IMR-90 (cell line): ENCODE results near the gene PSMA7. TPM values are rescaled to one million over a fixed set of nuclear protein-coding genes. Genes with fewer than 3 reads are reported as not detected.

Experiments used
- ATAC-seq: fragments of 200-7000 bp; cut with Tn5 transposase; 2 replicates; pipeline ENCODE4 v1.9.1; 2020; ENCODE audit warnings: low read depth, mild to moderate bottlenecking, moderate library complexity
- BruUV-seq: library from RNA; stranded (reverse); fragments of 400-500 nt; replicated peaks from 2 replicates; lab custom pipeline; 2021; lab: Mats Ljungman, UMichigan
- CTCF ChIA-PET: fragments of 300-600 bp; formaldehyde crosslinking; extraction: SDS; loops from one replicate; lab custom pipeline; 2021; ENCODE audit warnings: antibody characterized with exemption; lab: Yijun Ruan, JAX
- POLR2A ChIA-PET: fragments of 300-600 bp; sonication (Branson Sonifier 250); formaldehyde crosslinking; loops from one replicate; lab custom pipeline; 2022; ENCODE audit warnings: antibody characterized with exemption; ENCODE audit not compliant: unreplicated experiment; lab: Charles Lee
- DNase-seq: peaks from one replicate; pipeline ENCODE4 v3.0.0; 2013
- H2AFZ ChIP-seq: replicated peaks from 2 replicates; pipeline ENCODE3; 2013; ENCODE audit warnings: low read length, mild to moderate bottlenecking; ENCODE audit not compliant: poor library complexity
- H2AK5ac ChIP-seq: 2 replicates; pipeline ENCODE4 v1.6.1; 2013; ENCODE audit warnings: low read depth, low read length, inconsistent platforms
- H2AK9ac ChIP-seq: replicated peaks from 2 replicates; pipeline ENCODE3; 2013; ENCODE audit warnings: mild to moderate bottlenecking, low read depth, low read length, moderate library complexity; ENCODE audit not compliant: poor library complexity
- H2BK120ac ChIP-seq: 2 replicates; pipeline ENCODE4 v1.6.1; 2013; ENCODE audit warnings: low read depth, low read length, inconsistent platforms
- H2BK15ac ChIP-seq: 3 replicates; pipeline ENCODE4 v1.6.1; 2013; ENCODE audit warnings: low read depth, low read length, inconsistent platforms
- H2BK20ac ChIP-seq: 2 replicates; pipeline ENCODE4 v1.6.1; 2013; ENCODE audit warnings: low read depth, mild to moderate bottlenecking, inconsistent platforms, low read length, moderate library complexity
- H2BK5ac ChIP-seq: 2 replicates; pipeline ENCODE4 v1.6.1; 2013; ENCODE audit warnings: mild to moderate bottlenecking, low read depth, low read length, inconsistent platforms; ENCODE audit not compliant: poor library complexity, severe bottlenecking
- H3K14ac ChIP-seq: replicated peaks from 2 replicates; pipeline ENCODE4 v1.6.1; 2013; ENCODE audit warnings: low read depth, low read length, inconsistent platforms
- H3K18ac ChIP-seq: 2 replicates; pipeline ENCODE4 v1.6.1; 2013; ENCODE audit warnings: low read depth, low read length, control low read depth
- H3K23ac ChIP-seq: 2 replicates; pipeline ENCODE4 v1.6.1; 2013; ENCODE audit warnings: low read depth, low read length, inconsistent platforms
- H3K27ac ChIP-seq: 2 replicates; pipeline ENCODE4 v1.5.1; 2013; ENCODE audit warnings: mild to moderate bottlenecking, control low read depth, low read length; ENCODE audit not compliant: insufficient read depth
- H3K27me3 ChIP-seq: 2 replicates; pipeline ENCODE4 v1.6.1; 2013; ENCODE audit warnings: low read length; ENCODE audit not compliant: control insufficient read depth, insufficient read depth
- H3K36me3 ChIP-seq: 2 replicates; pipeline ENCODE4 v1.6.1; 2013; ENCODE audit warnings: low read length, mixed read lengths; ENCODE audit not compliant: control insufficient read depth, insufficient read depth
- H3K4ac ChIP-seq: 2 replicates; pipeline ENCODE4 v1.6.1; 2013; ENCODE audit warnings: low read depth, low read length, inconsistent platforms
- H3K4me1 ChIP-seq: 2 replicates; pipeline ENCODE4 v1.6.1; 2013; ENCODE audit warnings: low read length, mixed read lengths; ENCODE audit not compliant: control insufficient read depth, insufficient read depth
- H3K4me2 ChIP-seq: 2 replicates; pipeline ENCODE4 v1.6.1; 2013; ENCODE audit warnings: low read depth, mild to moderate bottlenecking, control low read depth, low read length, moderate library complexity
- H3K4me3 ChIP-seq: 2 replicates; pipeline ENCODE4 v1.5.1; 2013; ENCODE audit warnings: low read depth, mild to moderate bottlenecking, control low read depth, low read length, moderate library complexity; ENCODE audit not compliant: insufficient read depth
- H3K56ac ChIP-seq: 2 replicates; pipeline ENCODE4 v1.6.1; 2013; ENCODE audit warnings: low read length, inconsistent platforms; ENCODE audit not compliant: insufficient read depth; ENCODE audit errors: extremely low read depth
- H3K79me1 ChIP-seq, 2 experiments: 2 replicates each; pipeline ENCODE4 v1.6.1; 2013; ENCODE audit warnings: low read length in 2 of 2, inconsistent platforms in 1 of 2, low read depth in 1 of 2
- H3K9ac ChIP-seq: 2 replicates; pipeline ENCODE4 v1.6.1; 2013; ENCODE audit warnings: low read depth, low read length, control low read depth
- H3K9me1 ChIP-seq: 2 replicates; pipeline ENCODE4 v1.6.1; 2013; ENCODE audit warnings: low read length, inconsistent platforms; ENCODE audit not compliant: insufficient read depth
- H3K9me3 ChIP-seq: 2 replicates; pipeline ENCODE4 v1.6.1; 2013; ENCODE audit warnings: low read length; ENCODE audit not compliant: control insufficient read depth, insufficient read depth
- H4K20me1 ChIP-seq: 2 replicates; pipeline ENCODE4 v1.6.1; 2013; ENCODE audit warnings: low read length, inconsistent platforms; ENCODE audit not compliant: insufficient read depth
- H4K5ac ChIP-seq: 2 replicates; pipeline ENCODE4 v1.6.1; 2013; ENCODE audit warnings: mild to moderate bottlenecking, low read depth, low read length, control low read depth
- H4K8ac ChIP-seq, 2 experiments: 2 replicates each; pipeline ENCODE4 v1.6.1; 2013; ENCODE audit warnings: low read depth in 2 of 2, low read length in 2 of 2, control low read depth in 1 of 2, inconsistent platforms in 1 of 2
- H4K91ac ChIP-seq: 2 replicates; pipeline ENCODE4 v1.6.1; 2013; ENCODE audit warnings: low read depth, low read length, inconsistent platforms; ENCODE audit not compliant: insufficient read depth
- CTCF ChIP-seq: conservative IDR thresholded peaks from 2 replicates; pipeline ENCODE4 v1.5.1; 2012; ENCODE audit warnings: mild to moderate bottlenecking, low read depth, low read length, improper control_type of control experiment
- POLR2A ChIP-seq: IDR thresholded peaks from 2 replicates; pipeline ENCODE4 v1.6.1; 2012; ENCODE audit warnings: mild to moderate bottlenecking, low read depth, low read length
- WGBS, 2 experiments: methylation state at CpG; one replicate each; pipeline versions ENCODE4 v1.1.5 to v1.1.7; 2013; ENCODE audit warnings: missing lambda C conversion rate in 2 of 2; ENCODE audit not compliant: insufficient read length in 1 of 2; ENCODE audit errors: extremely low coverage in 2 of 2; 5-methylcytosine and 5-hydroxymethylcytosine counted together
- dilution Hi-C: fragments of 300-500 bp; cut with HindIII; formaldehyde crosslinking; loops from one replicate; pipeline ENCODE4 v1.14.3; 2018; ENCODE audit warnings: low sequenced_read_pairs; ENCODE audit not compliant: unreplicated experiment
- in situ Hi-C: fragments of 300-500 bp; cut with MboI; formaldehyde crosslinking; loops from 3 replicates; pipeline ENCODE4 v1.14.3; 2019; ENCODE audit warnings: low sequenced_read_pairs, inconsistent platforms, mixed read lengths
- intact Hi-C: fragments of 100-400 bp; cut with micrococcal nuclease; formaldehyde crosslinking; loops from 2 replicates; pipeline ENCODE4 v1.10.0; 2022
- polyA plus RNA-seq, 3 experiments: library from polyadenylated mRNA; depleted of rRNA; stranded (reverse); fragments of >200 nt; gene quantifications; 2 replicates each; pipeline ENCODE4 v1.2.3, GENCODE V29; 2012; ENCODE audit warnings: low replicate concordance in 1 of 3
- total RNA-seq: library from RNA; depleted of rRNA; stranded (reverse); fragments of >200 nt; gene quantifications from 2 replicates; pipeline ENCODE4 v1.2.3, GENCODE V29; 2012

PSMA7 gene
- total and polyA plus RNA-seq, 2 of the 4 experiments (the other 2 are of a cell fraction): 417 to 458 TPM

- Histone ChIP-seq H2AK9ac (peak overlapping the region; percentile 55), H3K9ac (no peak overlapping the region), H2BK5ac (no peak overlapping the region), H2BK15ac (no peak overlapping the region), H3K14ac (no peak overlapping the region), H2AFZ (no peak overlapping the region), H3K36me3 (no peaks in the 10 kb centered on the region), H3K27ac (no peak overlapping the region), H3K4me2 (no peak overlapping the region), H4K8ac (no peak overlapping the region), H3K9me3 (peaks cover 11% of the 10 kb centered on the region), H2AK5ac (no peak overlapping the region), H3K23ac (no peak overlapping the region), H4K20me1 (no peaks in the 10 kb centered on the region), H2BK120ac (no peak overlapping the region), H3K79me1 (no peaks in the 10 kb centered on the region; a peak in 1 of 4 replicates), H4K5ac (no peak overlapping the region), H3K4ac (no peak overlapping the region), H3K56ac (no peak overlapping the region), H3K4me1 (no peaks in the 10 kb centered on the region), H3K27me3 (peaks cover 33% of the 10 kb centered on the region), H3K4me3 (no peak overlapping the region), H3K9me1 (no peaks in the 10 kb centered on the region), H4K91ac (no peak overlapping the region), H3K18ac (no peak overlapping the region), H2BK20ac (no peak overlapping the region)
- dilution Hi-C loops: no loop called here
- ChIA-PET POLR2A (no interaction called here), CTCF (no interaction called here)
- no CpG with 5 or more reads among the region's 15 CpGs for WGBS, 2 experiments
- TF ChIP-seq POLR2A: 0 out of 2 replicates have a peak, but pooled peaks have one; percentile 4
- TF ChIP-seq CTCF: no peak
- DNase-seq (no peak), ATAC-seq (no peak)
- in situ Hi-C loops: no loop called here
- intact Hi-C loops: no loop called here
- no TSS peak for BruUV-seq
These were observed 25.5 kb downstream of the PSMA7 start for GRCh38 chr20:62117658-62118057.
